Mesendoderm (in vitro differentiated cells): ENCODE results near the gene CARMIL3.
"Not testable (repeated sequence)": the region's sequence is repeated elsewhere in the genome, so short reads cannot be mapped to it uniquely, and the experiment has no call there.

Experiments
- DNase-seq: peaks from one replicate; pipeline ENCODE4 v3.0.0; 2013
- H2AK5ac ChIP-seq: 2 replicates; pipeline ENCODE4 v1.6.1; 2013; ENCODE audit warnings: low read length, inconsistent platforms
- H2BK120ac ChIP-seq: 2 replicates; pipeline ENCODE4 v1.6.1; 2013; ENCODE audit warnings: low read depth, mild to moderate bottlenecking, low read length, moderate library complexity, mixed read lengths
- H2BK15ac ChIP-seq: replicated peaks from 2 replicates; pipeline ENCODE4 v1.6.1; 2013; ENCODE audit warnings: low read depth, mild to moderate bottlenecking, moderate library complexity
- H2BK5ac ChIP-seq: 2 replicates; pipeline ENCODE4 v1.6.1; 2013; ENCODE audit warnings: low read length, inconsistent platforms
- H3K18ac ChIP-seq: 2 replicates; pipeline ENCODE4 v1.6.1; 2013; ENCODE audit warnings: mild to moderate bottlenecking, low read length, mixed read lengths
- H3K23ac ChIP-seq: one replicate; pipeline ENCODE4 v1.6.1; 2013; ENCODE audit warnings: low read length
- H3K27ac ChIP-seq: 2 replicates; pipeline ENCODE4 v1.5.1; 2013; ENCODE audit warnings: low read depth, mild to moderate bottlenecking, inconsistent platforms, low read length, moderate library complexity
- H3K27me3 ChIP-seq: 2 replicates; pipeline ENCODE4 v1.6.1; 2013; ENCODE audit warnings: low read length, control low read depth, mild to moderate bottlenecking, inconsistent platforms; ENCODE audit not compliant: insufficient read depth, poor library complexity
- H3K36me3 ChIP-seq: 2 replicates; pipeline ENCODE4 v1.6.1; 2013; ENCODE audit warnings: low read length, inconsistent platforms; ENCODE audit not compliant: control insufficient read depth, insufficient read depth
- H3K4ac ChIP-seq: one replicate; pipeline ENCODE4 v1.6.1; 2013; ENCODE audit warnings: low read depth, mild to moderate bottlenecking, low read length, moderate library complexity
- H3K4me1 ChIP-seq: 2 replicates; pipeline ENCODE4 v1.6.1; 2013; ENCODE audit warnings: low read depth, low read length, inconsistent platforms; ENCODE audit not compliant: control insufficient read depth
- H3K4me2 ChIP-seq: 2 replicates; pipeline ENCODE4 v1.6.1; 2013; ENCODE audit warnings: low read length
- H3K4me3 ChIP-seq: 2 replicates; pipeline ENCODE4 v1.5.1; 2013; ENCODE audit warnings: mild to moderate bottlenecking, low read length
- H3K56ac ChIP-seq: one replicate; pipeline ENCODE4 v1.6.1; 2013; ENCODE audit warnings: low read length
- H3K79me1 ChIP-seq: 2 replicates; pipeline ENCODE4 v1.6.1; 2013; ENCODE audit warnings: low read length, inconsistent platforms
- H3K79me2 ChIP-seq: 2 replicates; pipeline ENCODE4 v1.6.1; 2013; ENCODE audit warnings: mild to moderate bottlenecking, low read length; ENCODE audit not compliant: control insufficient read depth, insufficient read depth
- H3K9ac ChIP-seq: 2 replicates; pipeline ENCODE4 v1.6.1; 2013; ENCODE audit warnings: low read length, inconsistent platforms
- H4K5ac ChIP-seq: one replicate; pipeline ENCODE4 v1.6.1; 2013; ENCODE audit warnings: low read length
- H4K8ac ChIP-seq: one replicate; pipeline ENCODE4 v1.6.1; 2013; ENCODE audit warnings: low read depth, mild to moderate bottlenecking, control low read depth, low read length, moderate library complexity
- WGBS: extraction: QIAGEN DNeasy Blood & Tissue Kit; methylation state at CpG from one replicate; pipeline ENCODE4 v1.1.7; 2013; ENCODE audit warnings: low lambda C conversion rate, missing lambda C conversion rate; ENCODE audit not compliant: insufficient coverage; ENCODE audit errors: extremely low coverage; 5-methylcytosine and 5-hydroxymethylcytosine counted together

The CARMIL3 gene

DNA sequence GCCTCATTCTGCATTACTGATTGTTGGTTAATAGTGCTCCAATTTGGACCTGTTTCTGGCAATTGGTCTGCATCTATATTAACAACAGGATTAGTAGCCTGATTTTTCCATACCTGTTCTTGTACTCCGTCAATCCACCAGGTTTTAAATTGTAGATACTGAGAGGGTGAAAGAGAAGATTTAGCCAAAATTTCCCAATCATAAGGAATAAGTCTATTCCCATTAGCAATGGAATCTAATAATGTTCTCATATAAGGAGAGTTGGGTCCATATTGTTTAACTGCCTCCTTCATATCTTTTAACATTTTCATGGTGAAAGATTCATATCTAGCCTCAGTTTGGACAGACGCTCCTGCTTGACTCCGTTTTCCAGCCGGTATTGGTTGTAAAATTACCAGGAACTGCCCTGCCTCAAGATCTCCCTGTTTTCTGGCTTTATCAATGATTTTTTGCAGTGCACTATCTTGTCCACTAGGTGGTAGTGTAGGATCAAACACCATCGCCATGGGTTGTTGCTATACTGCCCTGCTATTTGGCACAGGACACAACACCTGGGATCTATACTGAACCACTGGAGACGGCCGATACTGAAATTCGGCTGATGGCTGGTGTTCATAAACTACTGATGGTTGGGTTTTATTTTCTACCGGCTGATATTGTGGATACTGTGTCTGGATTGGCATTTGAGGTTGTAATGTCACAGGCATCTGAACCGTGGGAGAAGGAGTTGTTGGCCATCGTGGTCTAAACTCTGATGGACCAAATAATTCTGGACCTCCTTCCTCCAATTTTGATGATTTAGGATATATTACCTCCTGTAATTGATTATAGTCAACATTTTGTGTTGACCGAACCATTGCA is 37.9 kb upstream of the CARMIL3 start:
- Histone ChIP-seq H4K8ac (no peak overlapping the region), H3K9ac (no peak overlapping the region), H3K79me1 (no peaks in the 10 kb centered on the region), H2AK5ac (no peak overlapping the region), H2BK15ac (no peak overlapping the region), H2BK5ac (no peak overlapping the region), H3K4ac (no peak overlapping the region), H3K36me3 (no peaks in the 10 kb centered on the region), H3K4me3 (no peak overlapping the region), H3K27ac (no peak overlapping the region), H2BK120ac (no peak overlapping the region), H3K27me3 (no peaks in the 10 kb centered on the region), H3K56ac (no peak overlapping the region), H3K79me2 (no peaks in the 10 kb centered on the region), H3K23ac (no peak overlapping the region), H3K4me2 (no peak overlapping the region), H3K4me1 (no peaks in the 10 kb centered on the region), H3K18ac (no peak overlapping the region), H4K5ac (no peak overlapping the region)
- DNase-seq: peak; percentile 86
- WGBS: no CpG with 5 or more reads among the region's 12 CpGs

DNA sequence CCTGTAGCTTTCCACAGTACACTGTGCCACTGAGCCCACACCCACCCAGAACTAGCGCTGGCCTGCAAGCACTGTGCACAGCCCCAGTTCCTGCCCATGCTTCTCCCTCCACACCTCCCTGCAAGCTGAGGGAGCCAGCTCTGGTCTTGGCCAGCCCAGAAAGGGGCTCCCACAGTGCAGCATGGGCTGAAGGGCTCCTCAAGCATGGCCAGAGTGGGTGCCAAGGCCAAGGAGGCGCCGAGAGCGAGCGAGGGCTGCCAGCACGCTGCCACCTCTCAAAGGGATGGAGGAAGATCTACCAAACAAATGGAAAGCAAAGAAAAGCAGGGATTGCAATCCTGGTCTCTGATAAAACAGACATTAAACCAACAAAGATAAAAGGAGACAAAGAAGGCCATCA is 36.1 kb upstream of the CARMIL3 start:
- H3K79me1 ChIP-seq, H3K56ac ChIP-seq, H4K8ac ChIP-seq, H3K4me3 ChIP-seq, H3K79me2 ChIP-seq, H3K23ac ChIP-seq, H3K18ac ChIP-seq, H3K27ac ChIP-seq, H3K4me1 ChIP-seq, H3K4ac ChIP-seq, H2AK5ac ChIP-seq, DNase-seq, H3K9ac ChIP-seq, H2BK15ac ChIP-seq, H3K36me3 ChIP-seq, H3K27me3 ChIP-seq, H2BK5ac ChIP-seq, H2BK120ac ChIP-seq, H3K4me2 ChIP-seq, H4K5ac ChIP-seq: not testable (repeated sequence)
- no CpG with 5 or more reads among the region's 6 CpGs for WGBS

GRCh38 chr14:24018978-24019377 is 32.8 kb upstream of the CARMIL3 start:
- not testable (repeated sequence) for H3K27me3 ChIP-seq, H2BK15ac ChIP-seq, H3K27ac ChIP-seq, H3K23ac ChIP-seq, DNase-seq, H2AK5ac ChIP-seq, H3K79me1 ChIP-seq, H3K9ac ChIP-seq, H4K8ac ChIP-seq, H2BK5ac ChIP-seq, H3K36me3 ChIP-seq, H2BK120ac ChIP-seq, H3K4ac ChIP-seq, H4K5ac ChIP-seq, H3K4me3 ChIP-seq, H3K4me2 ChIP-seq, H3K56ac ChIP-seq, H3K18ac ChIP-seq, H3K4me1 ChIP-seq, H3K79me2 ChIP-seq

DNA sequence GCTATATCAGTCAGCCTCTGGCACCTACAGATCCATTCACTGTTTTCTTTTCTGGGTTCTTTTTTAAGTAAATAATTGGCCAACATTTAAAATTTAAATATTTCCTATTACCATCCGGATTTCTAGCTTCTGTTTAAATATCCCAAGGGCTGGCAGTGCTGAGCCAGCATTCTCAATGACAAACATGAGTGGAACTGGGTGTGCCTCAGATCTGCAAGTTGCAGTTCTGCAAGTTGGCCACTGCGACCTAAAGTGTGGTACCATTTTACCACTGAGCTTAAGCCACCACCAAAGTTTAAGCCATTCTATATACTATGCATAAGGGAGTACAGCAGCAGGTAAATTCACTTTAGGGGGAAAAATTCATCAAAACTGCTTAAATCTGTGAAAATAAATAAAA is 31.9 kb upstream of the CARMIL3 start:
- H3K27me3 ChIP-seq, H2BK120ac ChIP-seq, H3K4me1 ChIP-seq, H3K23ac ChIP-seq, H4K8ac ChIP-seq, H3K36me3 ChIP-seq, DNase-seq, H3K79me2 ChIP-seq, H3K4me3 ChIP-seq, H3K9ac ChIP-seq, H4K5ac ChIP-seq, H3K18ac ChIP-seq, H3K56ac ChIP-seq, H3K4me2 ChIP-seq, H3K27ac ChIP-seq, H3K4ac ChIP-seq, H2BK5ac ChIP-seq, H2BK15ac ChIP-seq, H2AK5ac ChIP-seq, H3K79me1 ChIP-seq: not testable (repeated sequence)
- WGBS: no CpG with 5 or more reads among the region's 2 CpGs

- H3K4me1 ChIP-seq, H3K79me1 ChIP-seq, H3K27me3 ChIP-seq, H3K23ac ChIP-seq, H4K8ac ChIP-seq, H3K27ac ChIP-seq, H3K4me3 ChIP-seq, H3K9ac ChIP-seq, H3K36me3 ChIP-seq, H4K5ac ChIP-seq, H3K79me2 ChIP-seq, H2BK15ac ChIP-seq, DNase-seq, H3K4ac ChIP-seq, H3K18ac ChIP-seq, H3K4me2 ChIP-seq, H2BK120ac ChIP-seq, H2BK5ac ChIP-seq, H3K56ac ChIP-seq, H2AK5ac ChIP-seq: not testable (repeated sequence)
- no CpG with 5 or more reads among the region's 3 CpGs for WGBS
These were observed 31.3 kb upstream of the CARMIL3 start for GRCh38 chr14:24020520-24020919.

DNA sequence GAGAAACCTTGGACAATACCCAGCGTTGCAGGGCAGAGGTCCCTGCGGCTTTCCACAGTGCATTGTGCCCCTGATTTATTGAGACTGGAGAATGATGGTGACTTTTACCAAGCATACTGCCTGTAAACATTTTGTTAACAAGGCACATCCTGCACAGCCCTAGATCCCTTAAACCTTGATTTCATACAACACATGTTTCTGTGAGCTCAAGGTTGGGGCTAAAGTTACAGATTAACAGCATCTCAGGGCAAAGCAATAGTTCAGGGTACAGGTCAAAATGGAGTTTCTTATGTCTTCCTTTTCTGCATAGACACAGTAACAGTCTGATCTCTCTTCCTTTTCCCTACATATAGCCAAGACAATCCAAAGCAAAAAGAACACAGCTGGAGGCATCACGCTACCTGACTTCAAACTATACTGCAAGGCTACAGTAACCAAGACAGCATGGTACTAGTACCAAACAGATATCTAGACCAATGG is 26.8 kb upstream of the CARMIL3 start:
- not testable (repeated sequence) for H4K8ac ChIP-seq, H3K18ac ChIP-seq, H3K9ac ChIP-seq, H3K79me1 ChIP-seq, DNase-seq, H3K36me3 ChIP-seq, H3K56ac ChIP-seq, H2AK5ac ChIP-seq, H3K4me2 ChIP-seq, H2BK120ac ChIP-seq, H2BK5ac ChIP-seq, H3K27me3 ChIP-seq, H3K4ac ChIP-seq, H2BK15ac ChIP-seq, H4K5ac ChIP-seq, H3K4me3 ChIP-seq, H3K27ac ChIP-seq, H3K79me2 ChIP-seq, H3K4me1 ChIP-seq, H3K23ac ChIP-seq
- no CpG with 5 or more reads among the region's 3 CpGs for WGBS
